ENCODE results near the gene FCGR3A.
"Not testable (repeated sequence)": the region's sequence is repeated elsewhere in the genome, so short reads cannot be mapped to it uniquely, and the experiment has no call there.

GRCh38 chr1:161523041-161523816, 26.4 kb downstream of the FCGR3A start:
- TF ChIP-seq POLR2A (IDR thresholded peaks at IDR 0.05): not testable (repeated sequence)
- TF ChIP-seq, protein P1, sequence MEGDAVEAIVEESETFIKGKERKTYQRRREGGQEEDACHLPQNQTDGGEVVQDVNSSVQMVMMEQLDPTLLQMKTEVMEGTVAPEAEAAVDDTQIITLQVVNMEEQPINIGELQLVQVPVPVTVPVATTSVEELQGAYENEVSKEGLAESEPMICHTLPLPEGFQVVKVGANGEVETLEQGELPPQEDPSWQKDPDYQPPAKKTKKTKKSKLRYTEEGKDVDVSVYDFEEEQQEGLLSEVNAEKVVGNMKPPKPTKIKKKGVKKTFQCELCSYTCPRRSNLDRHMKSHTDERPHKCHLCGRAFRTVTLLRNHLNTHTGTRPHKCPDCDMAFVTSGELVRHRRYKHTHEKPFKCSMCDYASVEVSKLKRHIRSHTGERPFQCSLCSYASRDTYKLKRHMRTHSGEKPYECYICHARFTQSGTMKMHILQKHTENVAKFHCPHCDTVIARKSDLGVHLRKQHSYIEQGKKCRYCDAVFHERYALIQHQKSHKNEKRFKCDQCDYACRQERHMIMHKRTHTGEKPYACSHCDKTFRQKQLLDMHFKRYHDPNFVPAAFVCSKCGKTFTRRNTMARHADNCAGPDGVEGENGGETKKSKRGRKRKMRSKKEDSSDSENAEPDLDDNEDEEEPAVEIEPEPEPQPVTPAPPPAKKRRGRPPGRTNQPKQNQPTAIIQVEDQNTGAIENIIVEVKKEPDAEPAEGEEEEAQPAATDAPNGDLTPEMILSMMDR (IDR thresholded peaks at IDR 0.05): not testable (repeated sequence)
